ENCODE data around the gene NSMF.

NSMF gene

GRCh38 chr9:137435980-137436760, 23.0 kb downstream of the NSMF start:
- H2AFZ ChIP-seq (ENCODE audit: low read depth, low read length), result no peak overlapping the region
- no peak overlapping the region for H3K4me3 ChIP-seq (ENCODE audit: low read length)
- H3K36me3 ChIP-seq (ENCODE audit: insufficient read depth, low read length), result no peaks in the 10 kb centered on the region
- H3K4me1 ChIP-seq (ENCODE audit: insufficient read depth, low read length), result no peaks in the 10 kb centered on the region
- H3K27me3 ChIP-seq (ENCODE audit: insufficient read depth, low read length), result peaks cover 9% of the 10 kb centered on the region
- H3K9me3 ChIP-seq (ENCODE audit: low read length), result no peaks in the 10 kb centered on the region

- peaks cover 9% of the 10 kb centered on the region for H3K27me3 ChIP-seq (ENCODE audit: insufficient read depth, low read length)
- no peaks in the 10 kb centered on the region for H3K9me3 ChIP-seq (ENCODE audit: low read length)
- no peaks in the 10 kb centered on the region for H3K36me3 ChIP-seq (ENCODE audit: insufficient read depth, low read length)
- no peak overlapping the region for H3K4me3 ChIP-seq (ENCODE audit: low read length)
- no peaks in the 10 kb centered on the region for H3K4me1 ChIP-seq (ENCODE audit: insufficient read depth, low read length)
- no peak overlapping the region for H2AFZ ChIP-seq (ENCODE audit: low read depth, low read length)
Observed at GRCh38 chr9:137435381-137435891, 23.7 kb downstream of the NSMF start.

GRCh38 chr9:137434498-137435380, 24.4 kb downstream of the NSMF start:
- H3K4me1 ChIP-seq (ENCODE audit: insufficient read depth, low read length), result no peaks in the 10 kb centered on the region
- H3K36me3 ChIP-seq (ENCODE audit: insufficient read depth, low read length), result no peaks in the 10 kb centered on the region
- no peak overlapping the region for H2AFZ ChIP-seq (ENCODE audit: low read depth, low read length)

GRCh38 chr9:137433916-137434431, 25.2 kb downstream of the NSMF start:
- H3K4me3 ChIP-seq (ENCODE audit: low read length), result no peak overlapping the region
- no peaks in the 10 kb centered on the region for H3K36me3 ChIP-seq (ENCODE audit: insufficient read depth, low read length)
- H3K9me3 ChIP-seq (ENCODE audit: low read length), result no peaks in the 10 kb centered on the region
- peaks cover 9% of the 10 kb centered on the region for H3K27me3 ChIP-seq (ENCODE audit: insufficient read depth, low read length)
- no peak overlapping the region for H2AFZ ChIP-seq (ENCODE audit: low read depth, low read length)
- no peaks in the 10 kb centered on the region for H3K4me1 ChIP-seq (ENCODE audit: insufficient read depth, low read length)

More at GRCh38 chr9:137434498-137435380, 24.4 kb downstream of the NSMF start:
- H3K4me3 ChIP-seq (ENCODE audit: low read length), result no peak overlapping the region
- peaks cover 9% of the 10 kb centered on the region for H3K27me3 ChIP-seq (ENCODE audit: insufficient read depth, low read length)
- H3K9me3 ChIP-seq (ENCODE audit: low read length), result no peaks in the 10 kb centered on the region

GRCh38 chr9:137433349-137433915, 25.7 kb downstream of the NSMF start:
- no peaks in the 10 kb centered on the region for H3K36me3 ChIP-seq (ENCODE audit: insufficient read depth, low read length)
- no peak overlapping the region for H2AFZ ChIP-seq (ENCODE audit: low read depth, low read length)
- peaks cover 9% of the 10 kb centered on the region for H3K27me3 ChIP-seq (ENCODE audit: insufficient read depth, low read length)
- no peaks in the 10 kb centered on the region for H3K4me1 ChIP-seq (ENCODE audit: insufficient read depth, low read length)
- no peak overlapping the region for H3K4me3 ChIP-seq (ENCODE audit: low read length)
- no peaks in the 10 kb centered on the region for H3K9me3 ChIP-seq (ENCODE audit: low read length)

- Histone ChIP-seq H3K4me3 (ENCODE audit: low read length) (no peak overlapping the region), H3K36me3 (ENCODE audit: insufficient read depth, low read length) (no peaks in the 10 kb centered on the region), H3K9me3 (ENCODE audit: low read length) (no peaks in the 10 kb centered on the region), H3K27me3 (ENCODE audit: insufficient read depth, low read length) (peaks cover 9% of the 10 kb centered on the region), H2AFZ (ENCODE audit: low read depth, low read length) (no peak overlapping the region), H3K4me1 (ENCODE audit: insufficient read depth, low read length) (no peaks in the 10 kb centered on the region)
Observed at GRCh38 chr9:137432687-137433348, 26.3 kb downstream of the NSMF start.

GRCh38 chr9:137431416-137431931, 27.7 kb downstream of the NSMF start:
- Histone ChIP-seq H3K4me1 (ENCODE audit: insufficient read depth, low read length) (no peaks in the 10 kb centered on the region), H2AFZ (ENCODE audit: low read depth, low read length) (no peak overlapping the region), H3K4me3 (ENCODE audit: low read length) (no peak overlapping the region), H3K36me3 (ENCODE audit: insufficient read depth, low read length) (no peaks in the 10 kb centered on the region), H3K27me3 (ENCODE audit: insufficient read depth, low read length) (peaks cover 9% of the 10 kb centered on the region), H3K9me3 (ENCODE audit: low read length) (no peaks in the 10 kb centered on the region)

- H3K27me3 ChIP-seq (ENCODE audit: insufficient read depth, low read length), result peaks cover 9% of the 10 kb centered on the region
Observed at GRCh38 chr9:137430723-137431415, 28.3 kb downstream of the NSMF start.

GRCh38 chr9:137429974-137430722, 29.0 kb downstream of the NSMF start:
- Histone ChIP-seq H2AFZ (ENCODE audit: low read depth, low read length) (no peak overlapping the region), H3K4me3 (ENCODE audit: low read length) (no peak overlapping the region)

More at GRCh38 chr9:137430723-137431415, 28.3 kb downstream of the NSMF start:
- Histone ChIP-seq H3K9me3 (ENCODE audit: low read length) (no peaks in the 10 kb centered on the region), H3K36me3 (ENCODE audit: insufficient read depth, low read length) (no peaks in the 10 kb centered on the region), H3K4me1 (ENCODE audit: insufficient read depth, low read length) (no peaks in the 10 kb centered on the region), H2AFZ (ENCODE audit: low read depth, low read length) (no peak overlapping the region), H3K4me3 (ENCODE audit: low read length) (no peak overlapping the region)

GRCh38 chr9:137429546-137429890, 29.6 kb downstream of the NSMF start:
- no peaks in the 10 kb centered on the region for H3K4me1 ChIP-seq (ENCODE audit: insufficient read depth, low read length)
- no peaks in the 10 kb centered on the region for H3K9me3 ChIP-seq (ENCODE audit: low read length)
- H3K36me3 ChIP-seq (ENCODE audit: insufficient read depth, low read length), result no peaks in the 10 kb centered on the region
- H3K4me3 ChIP-seq (ENCODE audit: low read length), result no peak overlapping the region
- peaks cover 3% of the 10 kb centered on the region for H3K27me3 ChIP-seq (ENCODE audit: insufficient read depth, low read length)
- H2AFZ ChIP-seq (ENCODE audit: low read depth, low read length), result no peak overlapping the region

More at GRCh38 chr9:137429974-137430722, 29.0 kb downstream of the NSMF start:
- Histone ChIP-seq H3K4me1 (ENCODE audit: insufficient read depth, low read length) (no peaks in the 10 kb centered on the region), H3K36me3 (ENCODE audit: insufficient read depth, low read length) (no peaks in the 10 kb centered on the region), H3K9me3 (ENCODE audit: low read length) (no peaks in the 10 kb centered on the region), H3K27me3 (ENCODE audit: insufficient read depth, low read length) (peaks cover 4% of the 10 kb centered on the region)

- Histone ChIP-seq H3K4me1 (ENCODE audit: insufficient read depth, low read length) (no peaks in the 10 kb centered on the region), H3K36me3 (ENCODE audit: insufficient read depth, low read length) (no peaks in the 10 kb centered on the region), H3K27me3 (ENCODE audit: insufficient read depth, low read length) (peaks cover 3% of the 10 kb centered on the region), H3K9me3 (ENCODE audit: low read length) (no peaks in the 10 kb centered on the region), H3K4me3 (ENCODE audit: low read length) (no peak overlapping the region), H2AFZ (ENCODE audit: low read depth, low read length) (no peak overlapping the region)
Observed at GRCh38 chr9:137428841-137429545, 30.1 kb downstream of the NSMF start.

Data from neuron (in vitro differentiated cells).